Liver (tissue), 9 donors: ENCODE measurements around the gene NHS. TPM values are rescaled to one million over a fixed set of nuclear protein-coding genes. Genes with fewer than 3 reads are reported as not detected.

Source experiments
- DNase-seq: peaks from one replicate; pipeline ENCODE4 v3.0.0-alpha.2; 2017; ENCODE audit warnings: low spot score
- H3K27ac ChIP-seq, 2 donors: one replicate each; pipeline ENCODE4 v1.7.0; 2013; ENCODE audit warnings: inconsistent platforms in 2 of 2, low read length in 2 of 2, control low read depth in 1 of 2, low read depth in 1 of 2, mild to moderate bottlenecking in 1 of 2
- H3K27me3 ChIP-seq, 4 donors: one replicate each; pipeline versions ENCODE4 v1.6.1 to v1.7.0; 2013; ENCODE audit warnings: low read length in 3 of 4, inconsistent platforms in 1 of 4, mild to moderate bottlenecking in 1 of 4, moderate library complexity in 1 of 4; ENCODE audit not compliant: control insufficient read depth in 4 of 4, insufficient read depth in 4 of 4
- H3K36me3 ChIP-seq, 4 donors: one replicate each; pipeline versions ENCODE4 v1.6.1 to v1.7.0; 2013; ENCODE audit warnings: low read length in 3 of 4, mild to moderate bottlenecking in 3 of 4, low read depth in 1 of 4, moderate library complexity in 1 of 4; ENCODE audit not compliant: control insufficient read depth in 4 of 4, insufficient read depth in 3 of 4
- H3K4me1 ChIP-seq, 4 donors: one replicate each; pipeline versions ENCODE4 v1.6.1 to v1.7.0; 2013; ENCODE audit warnings: low read length in 3 of 4, mild to moderate bottlenecking in 3 of 4, moderate library complexity in 1 of 4; ENCODE audit not compliant: control insufficient read depth in 4 of 4, insufficient read depth in 4 of 4
- H3K4me3 ChIP-seq, 3 donors: one replicate each; pipeline versions ENCODE4 v1.6.1 to v1.7.0; 2013; ENCODE audit warnings: low read length in 3 of 3, control low read depth in 1 of 3, low read depth in 1 of 3, mild to moderate bottlenecking in 1 of 3
- H3K9ac ChIP-seq, 2 donors: one replicate each; pipeline ENCODE4 v1.7.0; 2013; ENCODE audit warnings: low read length in 2 of 2, mild to moderate bottlenecking in 2 of 2, moderate library complexity in 2 of 2, control low read depth in 1 of 2, low read depth in 1 of 2
- H3K9me3 ChIP-seq, 4 donors: one replicate each; pipeline versions ENCODE4 v1.6.1 to v1.7.0; 2013; ENCODE audit warnings: low read length in 3 of 4; ENCODE audit not compliant: control insufficient read depth in 4 of 4
- EGR1 ChIP-seq, 2 donors: IDR thresholded peaks; 2 replicates each; pipeline ENCODE4 v1.6.1; 2016 to 2018; ENCODE audit warnings: antibody characterized with exemption in 2 of 2, low read depth in 2 of 2
- FOXA1 ChIP-seq: IDR thresholded peaks from 2 replicates; pipeline ENCODE4 v1.6.1; 2016; ENCODE audit warnings: antibody characterized with exemption
- FOXA2 ChIP-seq: IDR thresholded peaks from 2 replicates; pipeline ENCODE4 v1.6.1; 2016; ENCODE audit warnings: antibody characterized with exemption
- GABPA ChIP-seq, 2 donors: IDR thresholded peaks in 1 of 2; conservative IDR thresholded peaks in 1 of 2; 2 replicates each; pipeline ENCODE4 v1.6.1; 2016; ENCODE audit warnings: antibody characterized with exemption in 2 of 2, mild to moderate bottlenecking in 1 of 2, moderate library complexity in 1 of 2
- HNF4A ChIP-seq, 2 donors: conservative IDR thresholded peaks; 2 replicates each; pipeline ENCODE4 v1.6.1; 2016; ENCODE audit warnings: antibody characterized with exemption in 2 of 2, mild to moderate bottlenecking in 2 of 2
- HNF4G ChIP-seq: IDR thresholded peaks from 2 replicates; pipeline ENCODE4 v1.6.1; 2016; ENCODE audit warnings: antibody characterized with exemption
- JUND ChIP-seq, 2 donors: IDR thresholded peaks; 2 replicates each; pipeline ENCODE4 v1.6.1; 2016; ENCODE audit warnings: antibody characterized with exemption in 2 of 2
- RAD21 ChIP-seq, 2 donors: IDR thresholded peaks; 2 replicates each; pipeline ENCODE4 v1.6.1; 2016; ENCODE audit warnings: antibody characterized with exemption in 2 of 2, mild to moderate bottlenecking in 2 of 2
- RXRA ChIP-seq, 2 donors: IDR thresholded peaks; 2 replicates each; pipeline ENCODE4 v1.6.1; 2017 to 2018; ENCODE audit warnings: antibody characterized with exemption in 2 of 2, mild to moderate bottlenecking in 1 of 2
- SP1 ChIP-seq: IDR thresholded peaks from 2 replicates; pipeline ENCODE4 v1.6.1; 2018; ENCODE audit warnings: antibody characterized with exemption, mild to moderate bottlenecking
- TAF1 ChIP-seq: conservative IDR thresholded peaks from 2 replicates; pipeline ENCODE4 v1.6.1; 2016; ENCODE audit warnings: antibody characterized with exemption, mild to moderate bottlenecking
- YY1 ChIP-seq: IDR thresholded peaks from 2 replicates; pipeline ENCODE4 v1.6.1; 2016; ENCODE audit warnings: antibody characterized with exemption, mild to moderate bottlenecking
- WGBS: extraction: QIAGEN DNeasy Blood & Tissue Kit; methylation state at CpG from one replicate; pipeline ENCODE4 v1.1.7; 2013; 5-methylcytosine and 5-hydroxymethylcytosine counted together
- polyA plus RNA-seq, 2 donors: library from polyadenylated mRNA; stranded (reverse) in 1 of 2; unstranded in 1 of 2; fragments of 200-250 nt in 1 of 2; fragments of >200 nt in 1 of 2; fragmentation: Nextera tagmentation in 1 of 2; extraction: Ambion mirVana in 1 of 2; gene quantifications; one replicate each; pipeline versions ENCODE4 v1.2.1 to v1.2.3, GENCODE V29; 2013 to 2015
- total RNA-seq, 2 donors: library from RNA; depleted of rRNA; stranded (reverse); fragments of >200 nt; gene quantifications; one replicate each; pipeline ENCODE4 v1.2.3, GENCODE V29; 2014
- TF ChIP-seq, protein P1 (sequence below): IDR thresholded peaks from 2 replicates; pipeline ENCODE4 v1.6.1; 2016; ENCODE audit warnings: antibody characterized with exemption, mild to moderate bottlenecking
- TF ChIP-seq, protein P2 (sequence below): IDR thresholded peaks from 2 replicates; pipeline ENCODE4 v1.6.1; 2016; ENCODE audit warnings: antibody characterized with exemption
- TF ChIP-seq, protein P3 (sequence below): fragments of 150-350 bp; IDR thresholded peaks from 2 replicates; pipeline ENCODE4 v1.5.1; 2017; ENCODE audit warnings: improper control_type of control experiment, low read depth, low read length; ENCODE audit not compliant: missing input control
- TF ChIP-seq, protein P4 (sequence below): IDR thresholded peaks from 2 replicates; pipeline ENCODE4 v1.6.1; 2016; ENCODE audit warnings: antibody characterized with exemption
- donor health status: healthy.
- donor health status: healthy.
- donor health status: healthy.
- donor health status: healthy.
- donor health status: healthy.

NHS gene
- total and polyA plus RNA-seq, 4 donors: 0.03 to 0.17 (median 0.10) TPM

DNA sequence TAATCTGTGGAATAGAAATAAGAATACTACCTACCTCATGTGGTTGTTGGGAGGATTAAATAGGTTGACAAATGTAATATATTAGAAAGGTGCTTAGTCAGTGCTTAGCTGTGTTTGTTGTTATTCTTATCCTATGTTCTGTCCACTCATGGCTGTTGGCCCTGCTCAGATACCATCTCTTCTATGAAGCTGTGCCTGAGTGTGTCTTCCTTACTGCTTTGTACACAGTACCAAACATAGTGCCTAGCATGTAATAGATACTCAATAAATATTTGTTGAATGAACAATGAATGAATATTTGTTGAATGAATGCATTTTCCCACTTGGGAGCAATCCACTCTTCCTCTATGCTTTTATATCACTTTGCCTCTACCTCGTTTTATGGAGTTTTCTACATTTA lies 57.2 kb downstream of the NHS start:
- WGBS: 51% methylated on average over 1 of the region's 1 CpG
- DNase-seq: no peak

DNA sequence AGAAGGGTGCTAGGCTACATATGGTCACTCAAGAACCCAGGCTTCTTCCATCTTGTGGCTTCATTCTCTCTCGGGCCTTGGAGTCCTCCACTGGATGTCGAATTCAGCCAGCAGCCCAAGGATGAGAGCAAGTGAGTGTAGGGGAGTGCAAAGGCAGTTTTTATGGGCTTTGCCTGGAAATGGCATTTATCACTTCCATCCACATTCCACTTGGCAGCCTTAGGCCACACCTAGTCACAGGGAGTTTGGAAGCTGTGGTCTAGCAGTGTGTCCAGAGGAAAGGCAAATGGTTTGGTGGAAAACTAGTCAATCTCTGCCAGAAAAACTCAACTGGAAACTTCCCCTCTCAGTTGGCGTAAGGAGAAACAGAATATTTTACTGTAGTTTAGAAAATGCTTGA lies 59.0 kb downstream of the NHS start:
- Histone ChIP-seq H3K9ac (no peak overlapping the region), H3K27ac (no peak overlapping the region), H3K9me3 (no peaks in the 10 kb centered on the region), H3K4me3 (no peak overlapping the region), H3K36me3 (no peaks in the 10 kb centered on the region), H3K27me3 (no peaks in the 10 kb centered on the region), H3K4me1 (no peaks in the 10 kb centered on the region)
- WGBS: 93% methylated on average over 3 of the region's 3 CpGs
- TF ChIP-seq, protein P1, sequence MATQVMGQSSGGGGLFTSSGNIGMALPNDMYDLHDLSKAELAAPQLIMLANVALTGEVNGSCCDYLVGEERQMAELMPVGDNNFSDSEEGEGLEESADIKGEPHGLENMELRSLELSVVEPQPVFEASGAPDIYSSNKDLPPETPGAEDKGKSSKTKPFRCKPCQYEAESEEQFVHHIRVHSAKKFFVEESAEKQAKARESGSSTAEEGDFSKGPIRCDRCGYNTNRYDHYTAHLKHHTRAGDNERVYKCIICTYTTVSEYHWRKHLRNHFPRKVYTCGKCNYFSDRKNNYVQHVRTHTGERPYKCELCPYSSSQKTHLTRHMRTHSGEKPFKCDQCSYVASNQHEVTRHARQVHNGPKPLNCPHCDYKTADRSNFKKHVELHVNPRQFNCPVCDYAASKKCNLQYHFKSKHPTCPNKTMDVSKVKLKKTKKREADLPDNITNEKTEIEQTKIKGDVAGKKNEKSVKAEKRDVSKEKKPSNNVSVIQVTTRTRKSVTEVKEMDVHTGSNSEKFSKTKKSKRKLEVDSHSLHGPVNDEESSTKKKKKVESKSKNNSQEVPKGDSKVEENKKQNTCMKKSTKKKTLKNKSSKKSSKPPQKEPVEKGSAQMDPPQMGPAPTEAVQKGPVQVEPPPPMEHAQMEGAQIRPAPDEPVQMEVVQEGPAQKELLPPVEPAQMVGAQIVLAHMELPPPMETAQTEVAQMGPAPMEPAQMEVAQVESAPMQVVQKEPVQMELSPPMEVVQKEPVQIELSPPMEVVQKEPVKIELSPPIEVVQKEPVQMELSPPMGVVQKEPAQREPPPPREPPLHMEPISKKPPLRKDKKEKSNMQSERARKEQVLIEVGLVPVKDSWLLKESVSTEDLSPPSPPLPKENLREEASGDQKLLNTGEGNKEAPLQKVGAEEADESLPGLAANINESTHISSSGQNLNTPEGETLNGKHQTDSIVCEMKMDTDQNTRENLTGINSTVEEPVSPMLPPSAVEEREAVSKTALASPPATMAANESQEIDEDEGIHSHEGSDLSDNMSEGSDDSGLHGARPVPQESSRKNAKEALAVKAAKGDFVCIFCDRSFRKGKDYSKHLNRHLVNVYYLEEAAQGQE: no peak
- TF ChIP-seq EGR1 (IDR thresholded peaks at IDR 0.05; ENCODE audit: low read depth in 2 of 2) (no peak), GABPA (IDR thresholded peaks at IDR 0.05 in 1 of 2, conservative IDR thresholded peaks at IDR 0.05 in 1 of 2) (no peak), FOXA1 (no peak), TAF1 (no peak), SP1 (no peak), HNF4A (conservative IDR thresholded peaks at IDR 0.05) (no peak), YY1 (no peak), RXRA (IDR thresholded peaks at IDR 0.05) (no peak), RAD21 (IDR thresholded peaks at IDR 0.05) (no peak), JUND (IDR thresholded peaks at IDR 0.05) (no peak)
- TF ChIP-seq, protein P2, sequence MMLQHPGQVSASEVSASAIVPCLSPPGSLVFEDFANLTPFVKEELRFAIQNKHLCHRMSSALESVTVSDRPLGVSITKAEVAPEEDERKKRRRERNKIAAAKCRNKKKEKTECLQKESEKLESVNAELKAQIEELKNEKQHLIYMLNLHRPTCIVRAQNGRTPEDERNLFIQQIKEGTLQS: no peak
- TF ChIP-seq, protein P3, sequence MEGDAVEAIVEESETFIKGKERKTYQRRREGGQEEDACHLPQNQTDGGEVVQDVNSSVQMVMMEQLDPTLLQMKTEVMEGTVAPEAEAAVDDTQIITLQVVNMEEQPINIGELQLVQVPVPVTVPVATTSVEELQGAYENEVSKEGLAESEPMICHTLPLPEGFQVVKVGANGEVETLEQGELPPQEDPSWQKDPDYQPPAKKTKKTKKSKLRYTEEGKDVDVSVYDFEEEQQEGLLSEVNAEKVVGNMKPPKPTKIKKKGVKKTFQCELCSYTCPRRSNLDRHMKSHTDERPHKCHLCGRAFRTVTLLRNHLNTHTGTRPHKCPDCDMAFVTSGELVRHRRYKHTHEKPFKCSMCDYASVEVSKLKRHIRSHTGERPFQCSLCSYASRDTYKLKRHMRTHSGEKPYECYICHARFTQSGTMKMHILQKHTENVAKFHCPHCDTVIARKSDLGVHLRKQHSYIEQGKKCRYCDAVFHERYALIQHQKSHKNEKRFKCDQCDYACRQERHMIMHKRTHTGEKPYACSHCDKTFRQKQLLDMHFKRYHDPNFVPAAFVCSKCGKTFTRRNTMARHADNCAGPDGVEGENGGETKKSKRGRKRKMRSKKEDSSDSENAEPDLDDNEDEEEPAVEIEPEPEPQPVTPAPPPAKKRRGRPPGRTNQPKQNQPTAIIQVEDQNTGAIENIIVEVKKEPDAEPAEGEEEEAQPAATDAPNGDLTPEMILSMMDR: no peak
- no peak for DNase-seq

More for the DNA sequence above, 57.2 kb downstream of the NHS start:
- Histone ChIP-seq H3K4me3 (no peak overlapping the region), H3K9ac (no peak overlapping the region), H3K36me3 (no peaks in the 10 kb centered on the region), H3K27ac (no peak overlapping the region), H3K4me1 (no peaks in the 10 kb centered on the region), H3K9me3 (no peaks in the 10 kb centered on the region), H3K27me3 (no peaks in the 10 kb centered on the region)
- TF ChIP-seq YY1: no peak
- TF ChIP-seq, protein P4, sequence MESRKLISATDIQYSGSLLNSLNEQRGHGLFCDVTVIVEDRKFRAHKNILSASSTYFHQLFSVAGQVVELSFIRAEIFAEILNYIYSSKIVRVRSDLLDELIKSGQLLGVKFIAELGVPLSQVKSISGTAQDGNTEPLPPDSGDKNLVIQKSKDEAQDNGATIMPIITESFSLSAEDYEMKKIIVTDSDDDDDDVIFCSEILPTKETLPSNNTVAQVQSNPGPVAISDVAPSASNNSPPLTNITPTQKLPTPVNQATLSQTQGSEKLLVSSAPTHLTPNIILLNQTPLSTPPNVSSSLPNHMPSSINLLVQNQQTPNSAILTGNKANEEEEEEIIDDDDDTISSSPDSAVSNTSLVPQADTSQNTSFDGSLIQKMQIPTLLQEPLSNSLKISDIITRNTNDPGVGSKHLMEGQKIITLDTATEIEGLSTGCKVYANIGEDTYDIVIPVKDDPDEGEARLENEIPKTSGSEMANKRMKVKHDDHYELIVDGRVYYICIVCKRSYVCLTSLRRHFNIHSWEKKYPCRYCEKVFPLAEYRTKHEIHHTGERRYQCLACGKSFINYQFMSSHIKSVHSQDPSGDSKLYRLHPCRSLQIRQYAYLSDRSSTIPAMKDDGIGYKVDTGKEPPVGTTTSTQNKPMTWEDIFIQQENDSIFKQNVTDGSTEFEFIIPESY: no peak
- TF ChIP-seq SP1: no peak
- no peak for TF ChIP-seq FOXA2
- TF ChIP-seq FOXA1: no peak
- no peak for TF ChIP-seq HNF4G
